ENCODE measurements around the gene IL11RA.

The IL11RA gene

DNA sequence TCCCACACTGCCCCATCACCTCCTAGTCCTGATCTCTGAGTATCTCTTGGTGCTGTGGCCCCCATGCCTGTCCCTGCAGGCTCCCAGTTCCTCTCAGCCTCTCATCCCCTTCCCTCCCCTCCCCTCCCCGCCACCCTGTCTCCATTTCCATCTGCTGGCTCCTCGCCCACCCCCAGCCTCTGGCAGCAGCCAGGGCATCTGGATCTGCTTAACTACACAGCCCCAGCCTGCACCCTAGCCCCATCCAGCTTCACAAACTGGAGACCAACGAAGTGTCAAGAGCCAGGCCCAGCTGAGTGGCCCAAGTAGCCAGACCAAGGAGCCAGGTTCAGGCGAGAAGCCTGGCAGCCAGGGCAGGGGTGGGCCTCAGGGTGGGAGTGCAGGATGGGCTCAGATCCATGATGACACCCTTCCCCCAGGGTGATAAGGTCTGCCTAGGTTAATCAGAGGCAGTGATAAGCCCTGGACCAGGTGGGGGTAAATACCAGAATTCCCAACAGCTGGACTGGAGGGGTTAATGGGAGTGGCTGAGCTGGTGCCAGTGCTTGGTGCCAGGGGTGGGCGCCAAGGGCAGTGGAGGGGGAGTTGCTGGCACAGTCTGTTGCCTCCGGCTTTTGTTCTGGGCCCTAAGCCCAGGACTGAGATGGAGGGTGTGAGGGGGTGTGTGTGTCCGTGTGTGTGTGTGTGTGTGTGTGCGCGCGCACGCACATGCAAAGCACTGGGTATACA, 2.5 kb downstream of the IL11RA start:
- no peak for DNase-seq

DNA sequence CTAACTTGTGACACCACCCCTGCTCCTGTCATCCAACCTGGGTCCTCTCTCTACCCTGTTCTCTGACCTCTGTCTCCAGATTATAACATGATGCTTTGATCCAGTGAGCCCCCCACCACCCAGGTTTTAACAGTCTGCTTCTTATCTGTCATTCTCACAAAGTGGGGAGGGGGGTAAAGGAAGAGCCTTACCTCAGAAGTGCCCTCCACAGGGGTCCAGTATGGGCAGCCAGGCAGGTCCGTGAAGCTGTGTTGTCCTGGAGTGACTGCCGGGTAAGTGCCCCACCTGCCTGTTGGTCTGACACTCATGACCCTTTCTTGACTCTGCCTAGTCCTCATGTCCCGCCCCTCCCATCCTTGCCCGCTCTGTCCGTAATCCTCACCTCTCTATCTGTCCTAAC, 3.4 kb downstream of the IL11RA start:
- no peak for DNase-seq

DNA sequence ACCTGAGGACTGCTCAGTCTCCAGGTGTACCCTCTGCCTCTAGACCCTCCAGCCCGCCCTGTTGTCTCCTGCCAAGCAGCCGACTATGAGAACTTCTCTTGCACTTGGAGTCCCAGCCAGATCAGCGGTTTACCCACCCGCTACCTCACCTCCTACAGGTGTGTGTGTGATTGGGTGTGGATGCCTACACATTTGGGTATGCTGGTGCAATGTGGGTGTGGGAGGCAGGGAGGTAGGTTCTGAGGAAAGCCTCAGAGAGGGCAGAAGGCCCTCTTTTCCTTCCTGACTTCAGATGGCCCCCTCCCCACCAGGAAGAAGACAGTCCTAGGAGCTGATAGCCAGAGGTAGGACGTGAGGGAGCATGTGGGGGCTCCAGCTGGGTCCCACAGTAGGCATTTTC, 5.0 kb downstream of the IL11RA start:
- DNase-seq, result no peak

DNA sequence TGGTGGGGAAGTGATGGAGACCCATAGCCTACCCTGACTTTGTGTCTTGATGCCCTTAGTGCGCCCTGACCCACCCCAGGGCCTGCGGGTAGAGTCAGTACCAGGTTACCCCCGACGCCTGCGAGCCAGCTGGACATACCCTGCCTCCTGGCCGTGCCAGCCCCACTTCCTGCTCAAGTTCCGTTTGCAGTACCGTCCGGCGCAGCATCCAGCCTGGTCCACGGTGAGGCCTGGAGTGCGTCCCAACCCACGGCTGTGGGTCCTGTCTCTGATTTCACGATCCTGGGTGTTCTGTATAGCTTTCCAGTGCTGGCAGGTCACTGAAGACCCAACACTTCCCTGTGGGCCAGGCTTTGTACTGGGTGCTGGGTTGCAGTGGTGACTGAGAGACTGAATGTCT, 6.5 kb downstream of the IL11RA start:
- DNase-seq, result no peak

DNA sequence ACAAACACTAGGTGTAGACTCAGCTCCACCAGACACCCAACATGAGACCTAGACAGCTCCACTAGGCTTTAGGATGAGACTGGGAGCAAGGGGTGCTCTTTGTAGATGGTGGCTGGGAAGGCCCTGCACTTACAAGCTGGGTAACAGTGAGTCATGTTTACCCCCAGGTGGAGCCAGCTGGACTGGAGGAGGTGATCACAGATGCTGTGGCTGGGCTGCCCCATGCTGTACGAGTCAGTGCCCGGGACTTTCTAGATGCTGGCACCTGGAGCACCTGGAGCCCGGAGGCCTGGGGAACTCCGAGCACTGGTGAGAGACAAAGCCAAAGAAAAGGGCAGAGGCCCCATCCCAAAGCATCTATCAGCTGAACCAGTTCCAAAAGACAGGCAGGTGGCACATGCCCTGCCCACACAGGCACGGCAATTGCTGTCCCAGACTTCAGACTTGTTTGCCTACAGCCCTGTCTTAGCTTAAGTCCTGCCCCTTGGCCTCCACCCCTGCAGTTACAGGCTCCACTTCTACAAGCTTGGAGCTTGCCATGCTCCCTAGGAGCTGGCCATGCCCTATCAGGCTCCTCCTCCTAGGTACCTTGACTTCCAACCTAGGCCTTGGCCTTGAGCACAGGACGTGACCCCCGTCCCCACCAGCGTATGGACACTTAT, 7.7 kb downstream of the IL11RA start:
- DNase-seq, result no peak

DNA sequence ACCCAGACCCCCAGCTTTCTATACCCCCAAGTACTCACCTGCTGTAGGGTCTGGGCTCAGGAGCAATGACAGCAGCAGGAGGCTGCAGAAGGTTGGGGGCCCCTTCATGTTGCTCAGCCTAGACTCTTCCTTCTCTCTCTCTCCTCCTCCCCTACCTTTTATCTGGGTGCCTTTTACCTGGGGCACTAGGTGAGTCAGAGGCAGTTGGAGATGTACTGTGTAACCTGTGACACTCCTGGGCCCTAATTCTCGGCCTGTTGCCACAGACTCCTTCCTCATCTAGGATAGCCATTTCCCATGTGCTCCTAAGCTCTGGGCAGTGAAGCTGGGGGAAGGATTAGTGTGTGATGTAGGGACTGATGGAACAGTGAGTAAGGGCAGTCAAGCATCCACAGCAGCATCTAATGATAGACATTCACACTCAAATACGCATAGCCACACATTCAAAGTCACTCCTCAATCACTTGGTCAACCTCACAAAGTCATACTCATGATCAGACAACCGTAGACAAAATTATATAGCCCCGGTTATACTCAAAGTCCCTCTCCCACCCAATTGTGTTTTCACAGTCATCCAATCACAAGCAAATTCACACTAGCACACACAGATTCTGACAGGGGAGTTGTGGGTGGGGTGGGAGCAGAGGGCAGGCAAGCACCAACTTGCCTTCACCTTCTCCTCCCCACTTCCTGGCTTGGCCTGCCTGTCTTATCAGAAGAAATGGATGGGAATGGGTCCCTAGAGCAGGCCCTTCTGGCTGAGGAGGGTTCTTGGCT, 10.7 kb downstream of the IL11RA start, which contains the start of gene CCL27:
CCL27 (minus strand) TSS at position 132 of the 777 bp plus-strand sequence; CDS start at position 108, 24 bp downstream.
- no peak for DNase-seq

DNA sequence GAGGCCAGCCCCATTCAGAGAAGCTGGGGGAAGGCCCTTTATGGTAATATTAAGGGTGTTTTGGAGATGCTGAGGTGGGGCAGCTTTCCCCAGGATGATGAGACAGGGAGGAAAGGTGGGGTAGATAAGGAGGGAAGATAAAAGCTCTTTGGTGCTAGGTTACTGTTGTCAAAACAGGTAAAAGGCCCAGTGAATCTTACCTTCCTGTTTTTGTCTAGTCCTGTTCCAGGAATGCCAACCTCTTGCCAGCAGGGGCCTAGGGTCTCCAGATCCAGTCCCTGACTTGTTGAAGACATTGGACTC, 11.3 kb downstream of the IL11RA start:
- DNase-seq, result no peak

DNA sequence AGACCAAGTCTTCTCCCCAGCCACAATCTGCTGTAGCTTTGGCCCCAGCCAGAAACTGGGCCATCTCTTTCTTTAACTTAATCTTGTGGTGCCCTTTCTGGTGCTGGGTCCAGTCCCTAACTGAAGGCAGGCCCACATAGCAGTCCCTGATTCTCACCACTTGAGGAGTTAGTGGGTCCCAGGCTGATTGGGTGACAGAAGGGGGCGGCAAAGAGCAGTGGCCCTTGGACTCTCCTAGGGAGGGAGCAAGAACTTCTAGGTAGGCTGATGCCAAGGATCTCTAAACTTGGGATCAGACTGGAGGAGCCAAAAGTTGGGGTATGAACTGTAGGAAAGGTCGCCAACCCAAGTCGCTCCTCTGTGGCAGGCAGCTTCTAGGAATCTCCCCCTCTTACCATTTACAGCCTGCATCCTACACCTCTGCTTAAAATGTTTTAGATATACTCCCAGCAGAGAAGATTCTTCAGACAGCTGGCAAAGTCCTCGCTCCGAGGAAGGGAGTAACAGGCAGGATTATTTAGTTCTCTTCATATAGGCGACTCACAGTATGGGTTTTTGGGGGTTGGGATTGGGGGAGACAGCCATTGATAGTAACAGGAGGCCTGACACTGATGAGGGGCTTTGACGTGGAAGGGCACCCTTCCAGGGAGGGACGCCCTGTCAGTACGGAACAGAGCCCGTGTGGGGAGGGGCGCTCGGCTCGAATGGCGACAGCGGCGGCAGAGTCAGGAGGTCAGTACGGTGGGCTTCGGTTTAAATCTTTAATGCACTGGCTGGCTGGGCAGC, 12.5 kb downstream of the IL11RA start:
- no peak for DNase-seq

DNA sequence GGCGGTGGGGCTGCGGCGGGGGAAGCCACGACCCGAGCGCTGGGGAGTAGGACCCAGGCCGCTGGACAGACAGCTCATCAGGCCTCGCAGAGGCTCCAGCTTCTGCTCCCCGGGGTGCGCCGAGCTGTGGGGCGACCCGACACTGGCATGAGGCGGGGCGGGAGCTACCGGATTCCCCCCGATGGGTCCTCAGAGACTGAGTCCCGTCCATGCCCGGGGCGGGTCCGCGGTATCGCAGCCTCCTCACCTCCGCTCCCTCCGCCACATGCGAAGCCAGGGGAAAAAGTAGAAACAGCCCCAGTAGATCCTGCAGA, 13.0 kb downstream of the IL11RA start:
- DNase-seq, result no peak

DNA sequence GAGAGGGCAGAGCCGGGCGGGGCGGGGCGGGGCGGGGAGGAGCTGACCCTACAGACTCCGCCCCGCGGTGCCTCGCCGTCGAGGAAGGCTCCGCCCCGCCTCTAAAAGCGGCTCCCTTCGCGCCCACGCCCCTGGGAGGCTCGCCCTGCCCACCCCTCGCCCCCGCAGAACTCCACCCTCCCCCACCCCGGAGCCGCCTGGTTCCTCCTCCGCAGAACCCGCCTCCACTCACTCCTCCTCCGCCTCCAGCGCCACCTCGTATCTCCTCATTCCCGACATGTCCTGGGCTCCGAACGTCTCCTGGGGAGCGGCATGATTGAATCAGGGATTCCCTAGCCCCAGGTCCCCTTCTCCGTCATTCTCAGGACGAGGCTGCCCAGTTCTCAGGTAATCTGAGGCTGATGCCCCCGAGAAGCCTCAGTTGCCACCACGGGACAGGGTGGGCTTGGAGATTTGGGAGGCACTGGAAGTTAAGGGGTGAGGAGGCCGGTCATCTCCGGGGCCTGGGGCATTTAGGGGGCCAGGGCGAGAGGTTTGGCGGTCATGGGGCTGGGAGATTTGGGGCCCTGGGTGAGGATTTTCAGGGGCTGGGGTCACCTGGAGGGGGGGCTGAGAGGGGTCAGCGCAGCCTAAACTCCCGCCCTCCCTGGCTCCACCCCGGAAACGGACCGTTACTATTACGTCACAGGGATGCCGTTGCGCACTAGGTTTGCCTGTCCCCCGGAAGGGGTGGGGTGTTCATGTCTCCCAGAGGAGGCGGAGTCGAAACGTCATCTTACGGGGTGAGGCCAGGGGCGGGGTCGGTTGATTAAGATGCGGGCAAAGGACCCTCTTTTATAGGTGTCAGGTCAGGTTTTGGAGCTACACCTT, 13.6 kb downstream of the IL11RA start:
- no peak for DNase-seq

DNA sequence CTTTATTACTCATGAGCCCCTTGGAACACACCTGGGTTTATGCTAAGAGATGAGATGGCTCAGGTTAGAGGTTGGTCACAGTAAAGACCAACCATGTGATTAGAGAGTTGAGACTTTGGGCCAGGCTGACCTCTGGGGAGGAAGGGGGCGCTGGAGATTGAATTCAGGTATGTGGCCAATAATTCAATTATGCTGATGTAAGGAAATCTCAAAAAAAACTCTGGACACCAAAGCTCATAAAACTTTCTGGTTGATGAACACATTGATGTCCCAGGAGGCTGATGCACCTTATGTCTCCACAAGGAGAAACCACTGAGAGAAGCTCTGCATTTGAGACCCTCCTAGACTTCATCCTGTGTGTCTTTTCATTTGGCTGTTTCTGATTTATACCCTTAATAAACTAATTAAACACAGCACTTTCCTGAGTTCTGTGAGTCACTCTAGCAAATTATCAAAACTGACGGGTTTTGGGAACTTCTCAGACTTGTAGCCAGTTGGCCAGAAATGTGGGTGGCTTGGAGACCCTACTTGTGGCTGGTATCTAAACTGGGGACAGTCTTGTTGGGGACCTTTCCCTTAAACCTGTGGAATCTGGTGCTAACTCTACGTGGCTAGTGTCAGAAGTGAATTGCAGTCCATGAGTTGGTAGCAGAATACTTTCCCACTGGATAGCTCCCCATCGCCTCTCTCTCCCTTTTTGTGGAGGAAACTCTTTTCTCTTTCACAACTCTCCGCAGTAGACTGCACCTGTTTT, 18.0 kb downstream of the IL11RA start:
- no peak for DNase-seq

DNA sequence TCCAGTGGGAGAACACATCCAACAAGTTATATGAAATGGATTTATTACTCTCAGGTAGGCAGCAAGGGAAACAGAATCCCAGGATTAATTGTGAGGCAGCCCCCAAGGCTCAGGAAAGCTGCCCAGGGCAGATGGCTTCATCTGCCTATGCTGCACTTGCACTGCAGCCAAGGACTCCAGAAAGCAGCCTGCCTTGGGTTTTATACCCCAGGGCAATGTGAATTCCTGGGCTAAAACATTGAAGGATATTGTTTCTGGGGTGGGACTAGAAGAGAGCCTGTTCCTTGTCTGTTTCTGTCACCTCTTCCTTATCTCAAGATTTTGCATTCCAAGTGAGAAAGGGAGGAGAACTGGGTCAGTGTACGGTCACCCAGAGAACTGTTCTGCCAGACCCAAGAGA, 19.3 kb downstream of the IL11RA start:
- no peak for DNase-seq

DNA sequence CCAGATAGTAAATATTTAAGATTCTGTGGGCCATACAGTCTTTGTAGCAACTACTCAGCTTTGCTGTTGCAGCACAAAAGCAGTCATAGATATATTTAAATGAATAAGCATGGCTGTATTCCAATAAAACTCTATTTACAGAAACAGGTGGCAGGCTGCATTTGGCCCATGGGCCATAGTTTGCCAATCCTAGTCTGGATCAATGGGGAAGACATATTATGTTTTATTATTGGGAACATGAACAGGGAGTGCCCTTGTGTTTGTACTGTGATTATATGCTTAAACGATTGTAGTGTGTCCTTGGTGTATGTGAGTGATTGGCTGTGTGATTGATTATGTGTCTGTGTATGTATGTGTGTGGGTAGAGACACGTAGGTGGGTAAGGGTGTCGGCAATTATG, 22.5 kb downstream of the IL11RA start:
- DNase-seq, result no peak

DNA sequence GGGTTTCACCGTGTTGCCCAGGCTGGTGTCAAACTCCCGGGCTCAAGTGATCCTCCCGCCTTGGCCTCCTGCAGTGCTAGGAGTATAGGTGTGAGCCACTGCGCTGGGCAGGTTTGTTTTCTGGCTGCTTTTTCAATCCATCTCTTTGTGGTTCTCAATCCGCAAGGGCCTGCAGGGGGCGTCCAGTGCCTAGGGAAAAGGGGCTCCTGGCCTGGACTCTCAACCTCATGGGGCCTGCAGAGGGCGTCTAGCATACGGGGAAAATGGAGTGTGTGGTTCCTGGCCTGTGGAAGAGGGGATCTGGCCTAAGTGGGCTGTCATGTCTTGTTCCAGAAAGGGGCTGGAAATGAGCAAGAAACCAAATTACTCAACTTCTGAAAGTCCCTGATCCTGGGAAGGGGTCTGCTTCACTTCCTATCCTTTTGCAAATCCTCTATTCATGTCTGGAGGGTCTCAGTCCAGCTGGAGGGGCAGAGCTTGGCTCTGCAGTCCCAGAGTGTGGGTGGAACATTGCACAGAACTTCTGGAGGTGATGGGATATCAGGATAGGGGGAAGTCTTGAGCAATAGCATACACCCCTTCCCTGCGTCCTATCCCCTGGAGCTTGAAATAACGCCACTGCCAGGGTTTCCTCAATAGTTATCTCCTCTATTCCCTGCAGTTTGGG, 23.2 kb downstream of the IL11RA start:
- DNase-seq, result no peak

DNA sequence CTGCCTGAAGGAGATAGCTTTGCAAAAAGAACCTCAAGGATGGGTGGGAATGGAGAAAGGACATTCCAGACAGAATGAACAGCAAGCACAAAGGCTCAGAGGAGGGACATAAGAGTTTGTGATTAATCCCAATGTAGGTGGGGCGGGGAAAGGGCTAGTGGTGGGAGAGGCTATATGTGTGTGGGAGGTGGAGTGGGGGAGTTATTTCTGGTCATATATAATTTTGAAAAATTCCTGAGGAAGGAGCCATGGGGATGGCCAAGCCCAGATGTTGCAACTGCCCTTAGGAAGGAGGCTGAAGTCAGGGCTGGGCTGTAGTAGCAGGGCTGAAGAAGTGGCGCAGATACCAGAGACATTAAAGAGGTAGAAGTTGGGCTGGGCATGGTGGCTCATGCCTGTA, 23.9 kb downstream of the IL11RA start:
- DNase-seq, result no peak

DNA sequence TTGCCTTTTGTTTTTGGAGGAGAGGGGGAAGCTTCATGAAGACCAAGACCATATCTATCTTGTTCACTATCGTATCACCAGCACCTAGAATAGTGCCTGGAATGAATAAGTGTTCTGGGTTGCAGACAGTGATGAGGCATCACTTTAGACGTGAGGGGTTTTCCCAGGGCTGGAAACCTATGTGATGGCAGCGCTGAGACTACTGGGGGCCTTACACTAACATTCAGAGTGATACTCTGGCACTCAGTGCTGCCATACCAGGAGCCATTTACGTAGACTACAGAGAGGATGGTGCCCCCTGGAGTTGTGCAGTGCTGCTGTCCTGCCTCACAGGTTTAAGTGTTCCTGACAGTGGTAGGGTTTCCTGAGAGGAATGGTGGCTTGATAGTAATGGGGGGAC, 32.2 kb downstream of the IL11RA start:
- DNase-seq, result no peak

DNA sequence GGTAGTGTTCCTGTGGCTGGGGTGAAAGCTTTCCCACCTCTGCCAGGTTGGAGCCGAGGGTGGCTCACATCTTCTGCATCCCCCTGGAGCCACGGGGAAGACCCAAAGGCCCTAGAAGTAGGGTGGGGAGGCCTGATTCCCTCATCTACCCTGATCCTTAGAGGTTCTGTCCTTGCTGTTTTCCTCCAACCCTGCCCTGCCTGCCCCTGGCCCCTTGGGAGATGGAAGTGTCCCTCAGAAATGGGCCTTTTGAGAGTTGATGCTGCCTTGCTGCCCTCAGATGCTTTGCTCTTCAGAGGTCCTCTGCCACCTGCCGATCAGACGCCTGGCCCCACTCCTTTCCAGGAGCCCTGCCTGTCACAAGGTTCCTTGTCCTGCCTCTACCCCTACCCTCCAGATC, 32.8 kb downstream of the IL11RA start:
- no peak for DNase-seq

DNA sequence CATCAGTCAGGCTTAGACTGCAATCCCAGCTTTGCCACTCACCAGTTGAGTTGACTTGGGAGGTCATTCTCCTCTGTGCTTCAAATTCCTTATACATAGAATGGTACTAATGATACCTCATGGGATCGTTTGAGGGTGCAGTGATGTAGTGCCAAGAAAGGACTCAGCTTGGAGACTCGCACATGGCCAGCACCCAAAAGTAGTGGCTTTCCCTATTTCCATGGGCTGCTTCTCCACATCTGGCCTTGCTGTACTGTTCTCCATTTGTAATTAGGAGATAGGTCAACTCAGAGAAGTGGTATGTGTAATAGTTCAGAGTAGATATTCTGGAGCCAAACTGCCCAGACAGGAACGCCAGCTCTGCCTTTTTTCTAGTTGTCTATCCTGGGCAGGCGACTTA, 33.6 kb downstream of the IL11RA start:
- no peak for DNase-seq

DNA sequence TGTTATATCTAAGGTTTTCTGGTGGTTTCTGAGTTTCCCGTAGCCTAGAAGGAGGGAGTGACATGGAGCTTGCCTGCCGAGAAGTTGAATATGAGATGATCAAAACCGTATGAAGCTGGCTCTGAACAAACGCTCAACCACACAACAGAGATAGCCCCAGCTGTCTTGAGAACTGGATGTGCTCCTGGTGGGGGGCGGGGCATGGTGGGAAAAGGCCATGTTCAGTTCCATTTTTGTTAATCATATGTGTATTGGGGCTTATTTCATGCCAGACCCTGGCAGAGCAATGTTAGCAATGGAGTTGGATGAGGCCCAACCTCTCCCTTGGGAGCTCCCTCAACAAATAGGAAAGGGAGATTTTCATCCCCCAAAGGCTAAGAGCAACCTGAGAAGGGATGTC, 34.2 kb downstream of the IL11RA start:
- no peak for DNase-seq

DNA sequence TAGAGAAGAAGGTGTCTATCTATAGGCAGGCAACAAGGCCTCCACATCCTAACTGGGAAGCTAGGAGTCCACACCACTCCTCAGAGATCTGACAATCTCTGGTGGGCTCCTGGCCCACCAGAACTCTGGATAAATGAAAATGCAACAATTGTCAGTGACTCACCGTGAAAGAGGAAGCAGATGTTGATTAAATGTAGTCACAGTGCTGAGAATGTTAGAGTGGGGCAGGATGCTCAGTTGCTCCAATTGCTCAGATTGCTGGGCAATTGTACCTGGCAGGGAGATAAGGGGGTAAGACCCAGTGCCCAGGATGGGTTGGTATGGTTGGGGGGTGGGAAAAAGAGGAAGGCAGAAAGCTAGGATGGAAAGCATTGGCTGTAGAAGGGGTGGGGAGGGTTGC, 34.7 kb downstream of the IL11RA start:
- no peak for DNase-seq

All from cortex of kidney (tissue), 1 donor.